Measurements from ENCODE around the gene CCDC183.
"Not testable (repeated sequence)": the region's sequence is repeated elsewhere in the genome, so short reads cannot be mapped to it uniquely, and the experiment has no call there.

CCDC183 gene

DNA sequence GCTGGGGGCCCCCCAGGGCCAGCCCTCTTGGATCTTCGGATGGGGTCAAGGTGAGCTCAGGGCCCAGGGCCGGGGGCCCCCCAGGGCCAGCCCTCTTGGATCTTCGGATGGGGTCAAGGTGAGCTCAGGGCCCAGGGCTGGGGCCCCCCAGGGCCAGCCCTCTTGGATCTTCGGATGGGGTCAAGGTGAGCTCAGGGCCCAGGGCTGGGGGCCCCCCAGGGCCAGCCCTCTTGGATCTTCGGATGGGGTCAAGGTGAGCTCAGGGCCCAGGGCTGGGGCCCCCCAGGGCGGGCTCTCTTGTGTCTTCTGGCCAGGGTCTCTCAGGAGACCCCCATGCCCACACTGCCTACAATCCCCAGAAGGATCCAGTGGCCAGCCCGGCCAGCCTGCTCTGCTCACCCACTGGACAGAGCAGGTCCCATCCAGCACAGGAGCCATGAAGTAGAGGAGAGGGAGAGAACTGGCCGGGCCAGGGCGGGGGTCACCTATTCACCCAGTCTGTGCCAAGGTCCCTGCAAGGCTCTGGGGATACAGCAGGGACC is 6.9 kb downstream of the CCDC183 start:
- DNase-seq = not testable (repeated sequence)

DNA sequence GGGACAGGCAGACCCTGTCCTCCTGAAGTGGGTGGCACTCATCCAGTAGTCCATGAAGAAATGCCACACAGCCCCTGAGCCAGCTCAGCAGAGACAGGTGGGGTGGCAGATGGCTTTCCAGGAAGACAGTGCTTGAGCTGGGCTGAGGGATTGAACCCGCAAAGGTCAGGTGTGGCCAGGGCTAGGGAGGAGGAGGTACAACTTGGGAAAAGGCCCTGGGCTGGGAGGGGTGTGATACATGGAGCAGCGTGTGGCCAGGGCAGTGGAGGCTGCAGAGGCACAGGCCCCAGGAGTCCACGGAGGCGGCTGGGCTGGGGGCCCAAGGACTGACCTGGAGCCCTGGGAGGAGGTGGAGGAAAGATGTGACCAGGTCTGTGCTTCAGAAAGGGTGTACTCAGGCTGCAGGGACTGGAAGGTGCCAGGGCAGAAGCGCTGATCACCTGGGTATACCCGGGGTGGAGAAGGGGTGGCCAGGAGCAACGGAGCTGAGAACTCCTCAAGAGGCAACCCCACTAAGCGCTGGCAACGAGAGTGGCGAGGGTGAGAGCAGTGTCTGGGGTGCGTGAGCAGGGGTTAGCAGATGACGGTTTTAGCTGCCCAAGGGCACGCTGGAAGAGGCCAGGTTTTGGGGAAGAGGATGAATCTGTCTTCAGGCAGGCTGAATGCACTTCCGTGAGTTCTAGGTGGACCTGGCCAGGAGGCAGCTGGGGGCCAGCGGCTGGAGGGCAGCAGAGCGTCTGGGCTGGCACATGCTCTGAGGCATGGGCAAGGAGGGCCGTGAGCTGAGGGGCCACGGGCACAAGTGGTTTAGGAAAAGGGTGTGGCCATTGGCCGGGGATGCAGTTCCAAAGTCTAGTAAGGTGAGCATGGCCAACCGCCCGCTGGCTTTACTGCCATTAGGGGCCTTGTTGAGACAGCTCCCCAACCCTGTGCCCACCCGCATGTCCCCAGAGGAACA is 7.7 kb downstream of the CCDC183 start:
- DNase-seq = no peak

DNA sequence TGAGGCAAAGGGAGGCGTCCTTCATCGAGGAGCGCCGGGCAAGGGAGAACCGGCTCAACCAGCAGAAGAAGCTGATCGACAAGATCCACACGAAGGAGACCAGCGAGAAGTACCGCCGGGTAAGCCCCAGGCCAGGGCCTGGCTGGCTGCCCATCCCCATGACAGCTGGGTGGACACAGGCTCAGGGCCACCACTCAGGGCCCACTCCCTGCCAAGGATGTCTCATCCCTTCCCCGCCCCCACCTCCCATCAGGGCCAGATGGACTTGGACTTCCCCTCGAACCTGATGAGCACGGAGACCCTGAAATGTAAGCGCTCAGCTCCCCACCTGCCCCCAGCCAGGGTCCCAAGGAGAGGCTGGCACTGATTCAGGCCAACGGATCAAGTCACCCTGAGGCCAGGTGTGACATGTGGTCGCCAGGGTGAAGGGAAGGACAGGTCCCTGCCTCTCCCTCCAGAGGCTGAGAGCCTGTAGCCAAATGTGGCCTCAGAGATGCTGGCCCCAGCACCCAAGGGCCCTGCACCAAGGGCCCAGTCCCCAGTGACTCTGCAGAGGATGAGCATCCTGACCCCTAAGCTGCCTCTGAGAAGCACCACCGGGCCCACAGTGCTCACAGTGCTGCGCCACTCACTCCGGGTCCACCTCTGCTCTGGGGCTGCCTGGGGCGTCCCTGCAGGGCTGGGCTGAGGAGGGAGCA is 8.5 kb downstream of the CCDC183 start:
- no peak for DNase-seq

DNA sequence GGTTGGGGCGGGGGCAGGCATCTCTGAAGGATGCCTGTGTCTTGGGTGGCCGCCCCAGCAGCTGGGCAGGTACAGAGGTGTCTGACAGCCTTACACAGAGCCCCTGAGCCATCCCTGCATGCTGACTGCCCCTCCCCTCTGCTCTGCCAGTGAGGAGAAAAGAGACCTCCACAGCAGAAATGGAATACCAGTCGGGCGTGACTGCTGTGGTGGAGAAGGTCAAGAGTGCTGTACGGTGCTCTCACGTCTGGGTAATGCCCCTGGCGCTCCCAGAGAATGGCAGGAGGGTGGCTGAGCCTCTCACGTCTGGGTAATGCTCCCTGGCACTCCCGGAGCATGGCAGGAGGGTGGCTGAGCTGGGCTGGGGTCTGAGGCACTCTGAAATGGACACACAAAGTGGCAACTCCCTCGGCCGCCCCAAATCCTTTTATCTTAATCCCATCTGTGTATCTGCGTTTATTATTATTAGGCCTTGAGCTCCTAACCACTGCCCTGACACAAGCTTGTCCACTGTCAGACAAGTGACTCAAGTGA is 9.1 kb downstream of the CCDC183 start:
- no peak for DNase-seq

DNA sequence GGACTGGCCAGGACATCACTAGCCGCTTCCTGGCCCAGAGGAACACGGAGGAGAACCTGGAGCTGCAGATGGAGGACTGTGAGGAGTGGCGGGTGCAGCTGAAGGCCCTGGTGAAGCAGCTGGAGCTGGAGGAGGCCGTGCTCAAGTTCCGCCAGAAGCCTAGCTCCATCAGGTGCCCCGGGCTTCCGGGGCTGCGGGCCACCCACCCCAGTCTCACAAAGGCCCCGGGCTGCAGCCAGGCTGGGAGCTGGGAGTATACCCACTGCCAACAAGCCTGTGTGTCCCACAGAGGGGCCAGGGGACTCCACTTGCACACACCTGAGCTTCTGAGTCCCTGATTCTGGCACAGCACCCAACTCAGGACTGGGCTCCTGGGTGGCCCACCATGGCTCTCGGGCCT is 9.9 kb downstream of the CCDC183 start:
- DNase-seq = no peak

DNA sequence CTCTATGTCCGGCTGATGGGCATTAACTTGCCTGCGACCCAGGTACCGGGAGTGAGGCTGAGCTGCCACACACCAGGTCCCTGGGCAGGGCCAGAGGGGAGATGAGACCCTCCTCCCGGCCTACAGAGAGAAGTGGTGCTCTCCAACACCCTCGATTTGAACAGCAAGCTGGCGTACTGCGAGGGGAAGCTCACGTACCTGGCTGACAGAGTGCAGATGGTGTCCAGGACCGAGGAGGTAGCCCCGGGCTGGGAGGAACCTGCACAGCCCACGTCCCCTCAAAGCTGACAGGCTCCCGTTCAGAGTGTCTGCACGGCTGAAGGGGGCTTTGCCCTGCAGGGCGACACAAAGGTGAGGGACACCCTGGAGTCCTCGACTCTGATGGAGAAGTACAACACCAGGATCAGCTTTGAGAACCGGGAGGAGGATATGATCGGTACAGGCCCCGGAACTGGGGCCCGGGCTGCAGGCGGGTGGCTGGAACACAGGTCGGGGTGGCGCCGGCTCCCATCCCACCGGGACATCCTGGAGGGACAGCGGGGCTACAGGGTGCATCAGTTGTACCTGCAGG is 10.6 kb downstream of the CCDC183 start:
- DNase-seq = no peak

DNA sequence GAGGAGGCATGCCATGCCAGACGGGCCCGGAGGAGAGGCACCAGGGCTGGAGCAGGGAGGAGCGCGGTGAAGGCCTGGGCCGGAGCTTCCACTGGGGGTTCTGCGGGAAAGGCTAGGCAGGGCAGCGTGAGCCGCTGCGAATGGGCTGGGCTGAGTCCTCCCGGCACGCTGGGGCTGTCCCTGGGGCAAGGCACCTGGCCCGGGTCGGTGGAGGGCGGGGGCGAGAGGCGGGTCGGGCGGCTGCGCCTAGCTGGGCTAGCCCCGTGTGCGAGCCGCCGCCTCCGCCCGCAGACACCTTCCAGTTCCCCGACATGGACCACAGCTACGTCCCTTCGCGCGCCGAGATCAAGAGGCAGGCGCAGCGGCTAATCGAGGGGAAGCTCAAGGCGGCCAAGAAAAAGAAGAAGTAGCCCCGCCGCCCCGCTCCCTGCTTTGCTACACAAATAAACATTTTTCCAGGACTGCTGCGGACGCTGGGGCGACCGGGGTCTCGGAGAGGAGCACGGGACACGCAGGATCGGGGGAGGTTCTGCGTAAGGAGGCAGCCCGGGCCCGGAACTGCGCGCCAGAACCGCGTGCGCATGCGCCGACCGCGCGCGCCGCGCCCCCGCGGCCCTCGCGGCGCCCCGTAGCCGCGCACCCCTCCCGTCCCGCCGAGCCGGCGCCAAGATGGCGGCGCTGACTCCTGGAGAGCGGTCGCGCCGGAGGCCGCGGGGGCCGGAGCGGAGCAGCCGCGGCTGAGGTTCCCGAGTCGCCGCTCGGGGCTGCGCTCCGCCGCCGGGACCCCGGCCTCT is 11.3 kb downstream of the CCDC183 start, which contains the start of gene RABL6:
Gene RABL6, plus strand, starts transcription at position 668 of the 794 bp plus-strand sequence. CDS start 249 bp downstream, outside the sequence.
- DNase-seq = peak; percentile 65

DNA sequence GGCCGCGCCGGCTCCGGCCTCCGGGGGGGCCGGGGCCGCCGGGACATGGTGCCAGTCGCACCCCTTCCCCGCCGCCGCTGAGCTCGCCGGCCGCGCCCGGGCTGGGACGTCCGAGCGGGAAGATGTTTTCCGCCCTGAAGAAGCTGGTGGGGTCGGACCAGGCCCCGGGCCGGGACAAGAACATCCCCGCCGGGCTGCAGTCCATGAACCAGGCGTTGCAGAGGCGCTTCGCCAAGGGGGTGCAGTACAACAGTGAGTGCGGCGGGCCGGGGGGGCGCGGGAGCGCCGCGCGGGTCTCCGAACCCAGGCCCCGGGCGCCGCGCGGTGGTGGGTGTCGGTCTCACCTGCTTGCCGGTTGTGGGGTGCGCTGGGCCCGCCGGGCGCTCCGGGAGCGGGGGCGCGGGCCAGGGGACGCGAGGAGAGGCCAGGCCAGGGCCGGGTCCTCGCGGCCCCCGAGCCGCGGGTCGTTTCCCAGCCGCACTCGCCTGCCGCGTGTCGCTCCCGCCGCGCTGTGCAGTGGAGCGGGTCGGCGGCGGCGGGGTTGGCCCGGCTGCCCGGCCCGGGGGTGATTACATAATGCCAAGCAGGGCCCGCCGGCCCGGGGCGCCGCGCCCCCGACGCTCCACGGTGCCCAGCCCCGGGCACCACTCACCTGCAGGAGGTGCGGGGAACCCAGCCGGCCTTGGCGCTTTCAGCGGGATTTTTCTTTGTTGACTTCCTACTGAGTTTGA is 12.1 kb downstream of the CCDC183 start:
- no peak for DNase-seq

DNA sequence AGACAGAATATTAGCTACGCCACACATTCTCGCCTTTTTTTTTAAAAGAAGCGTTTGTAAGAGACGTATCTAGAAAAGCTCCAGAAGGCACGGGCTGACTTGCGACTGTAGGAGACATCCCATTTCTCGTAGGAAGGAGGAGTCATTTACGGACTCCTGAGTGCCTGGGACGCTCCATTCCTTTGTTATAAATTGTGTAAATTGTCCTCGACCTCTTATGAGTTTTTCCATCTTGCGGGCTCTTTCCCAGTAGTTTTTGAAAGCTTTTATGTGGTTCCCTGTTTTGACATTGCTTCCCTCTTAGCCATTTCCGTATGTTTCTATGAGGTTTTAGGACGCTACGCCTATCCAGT is 12.6 kb downstream of the CCDC183 start:
- DNase-seq = no peak

DNA sequence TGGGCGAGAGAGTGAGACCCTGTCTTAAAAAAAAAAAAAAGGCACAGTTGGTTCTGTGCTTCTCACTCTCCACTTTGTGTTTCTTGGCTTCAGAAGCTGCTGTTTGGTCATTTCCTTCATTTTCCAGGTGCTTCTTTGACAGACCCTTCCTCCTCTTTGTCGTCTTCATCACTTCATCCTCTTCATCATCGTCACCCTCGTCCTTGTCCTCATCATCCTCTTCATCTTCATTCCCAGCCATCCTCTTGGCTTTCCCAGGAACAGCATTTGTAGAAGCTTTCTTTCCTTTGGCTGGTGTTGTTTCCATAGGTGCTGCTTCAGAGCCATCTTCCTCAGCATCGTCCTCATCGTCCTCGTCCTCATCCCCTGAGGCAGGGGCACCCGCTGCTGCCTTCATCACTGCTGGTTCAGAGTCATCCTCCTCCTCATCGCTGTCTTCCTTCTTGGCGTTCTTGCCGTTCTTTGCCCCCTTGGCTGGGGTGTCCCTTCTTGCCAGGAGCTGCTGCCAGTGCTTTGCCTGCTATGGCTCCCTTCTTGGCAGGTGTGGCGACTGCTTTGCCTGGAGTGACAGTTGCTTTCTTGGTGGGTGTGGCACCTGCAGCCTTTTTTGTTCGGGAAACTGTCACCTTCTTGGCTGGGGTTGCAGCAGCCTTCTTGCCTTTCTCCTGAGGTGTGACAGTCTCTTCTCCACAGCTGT is 18.7 kb downstream of the CCDC183 start:
- DNase-seq = no peak

DNA sequence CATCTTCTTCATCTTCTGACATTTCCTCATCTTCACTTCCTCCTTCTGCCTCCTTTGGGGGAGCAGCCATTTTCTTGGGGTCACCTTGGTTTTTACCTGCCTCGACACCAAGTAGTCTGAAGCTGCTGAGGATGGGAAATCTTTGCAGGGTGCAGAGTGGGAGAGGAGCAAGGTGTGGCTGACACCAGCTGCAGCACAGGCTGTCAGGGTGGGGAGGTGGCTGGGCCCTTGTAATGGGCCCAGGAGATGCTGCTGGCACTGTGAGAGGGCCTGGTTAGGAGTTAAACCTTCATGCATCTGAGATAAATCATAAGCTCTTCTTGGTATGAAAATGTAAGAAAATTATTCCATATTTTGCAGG is 19.3 kb downstream of the CCDC183 start:
- DNase-seq = no peak

DNA sequence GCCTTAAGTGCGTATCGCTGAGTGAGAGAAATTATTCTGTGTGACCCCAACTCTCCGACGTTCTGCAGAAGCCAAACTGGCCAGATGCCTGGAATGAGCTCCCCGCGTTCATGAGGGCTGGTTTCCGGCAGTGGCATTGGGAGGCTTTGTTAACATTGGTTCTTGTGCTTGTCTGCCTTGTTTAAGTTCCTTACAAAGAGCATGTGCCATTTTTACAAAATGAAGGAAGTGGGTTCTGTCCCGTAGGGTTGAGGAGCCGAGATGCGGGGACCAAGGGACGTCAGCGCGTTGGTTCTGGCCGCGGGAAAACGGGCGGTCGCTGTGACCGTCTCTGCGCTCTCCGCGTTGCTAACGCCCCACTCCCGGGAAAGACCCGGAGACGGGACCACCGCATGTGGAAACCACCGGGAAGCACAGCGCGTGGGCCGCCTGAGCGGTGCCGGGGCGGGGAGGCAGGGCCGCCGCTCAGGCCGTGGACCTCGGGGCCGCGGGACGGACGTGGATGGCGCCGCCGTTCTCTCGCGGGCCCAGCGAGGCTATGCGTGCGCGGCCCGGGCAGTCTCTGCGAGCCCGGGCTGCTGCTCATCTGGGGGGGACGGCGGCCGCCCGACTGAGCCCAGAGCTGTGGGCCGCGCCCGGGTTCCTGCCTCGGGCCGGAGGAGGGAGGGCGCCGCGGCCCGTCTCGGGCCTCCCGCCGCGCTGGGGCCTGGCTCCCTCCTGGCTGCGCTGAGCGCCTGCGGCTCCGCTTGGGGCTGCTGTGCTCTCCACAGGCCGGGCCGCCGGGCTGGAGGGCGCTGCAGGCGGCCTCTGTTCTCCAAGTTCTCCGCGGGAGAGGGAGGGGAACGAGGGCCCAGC is 25.1 kb downstream of the CCDC183 start:
- no peak for DNase-seq

DNA sequence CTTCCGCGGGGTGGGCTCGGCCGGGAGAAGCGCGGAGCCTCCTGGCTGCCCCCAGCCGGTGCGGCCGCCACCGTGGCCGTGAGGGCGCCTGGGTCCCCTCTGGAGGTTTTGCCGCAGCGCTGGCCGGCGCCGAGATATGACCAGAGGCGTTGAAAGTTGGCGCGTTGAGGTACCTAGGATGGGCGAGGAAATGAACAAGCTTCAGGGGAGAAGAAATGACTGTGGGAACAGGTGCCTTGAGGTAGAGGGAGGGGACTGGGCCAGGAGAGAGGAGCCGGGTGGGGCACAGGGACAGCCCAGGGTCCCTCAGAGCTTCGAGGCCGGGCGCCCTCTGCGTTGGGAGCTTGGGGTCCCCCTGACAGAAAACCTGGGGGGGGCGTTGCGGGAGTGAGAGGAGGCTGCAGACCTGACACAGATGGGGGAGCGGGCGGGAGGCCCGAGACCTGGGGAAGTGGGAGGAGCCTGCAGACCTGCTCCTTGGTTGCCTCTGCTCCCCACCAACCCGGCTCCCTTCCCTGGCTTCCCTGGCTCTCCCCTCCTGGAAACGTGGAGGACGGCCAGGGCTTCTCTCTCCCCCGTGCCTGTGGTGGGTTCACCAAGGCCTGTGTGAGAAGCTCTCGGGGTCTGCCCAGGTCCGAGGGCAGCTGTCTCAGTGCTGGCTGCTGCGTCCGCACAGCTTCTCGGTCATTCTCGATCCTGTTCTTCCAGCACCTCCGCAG is 25.8 kb downstream of the CCDC183 start:
- no peak for DNase-seq

DNA sequence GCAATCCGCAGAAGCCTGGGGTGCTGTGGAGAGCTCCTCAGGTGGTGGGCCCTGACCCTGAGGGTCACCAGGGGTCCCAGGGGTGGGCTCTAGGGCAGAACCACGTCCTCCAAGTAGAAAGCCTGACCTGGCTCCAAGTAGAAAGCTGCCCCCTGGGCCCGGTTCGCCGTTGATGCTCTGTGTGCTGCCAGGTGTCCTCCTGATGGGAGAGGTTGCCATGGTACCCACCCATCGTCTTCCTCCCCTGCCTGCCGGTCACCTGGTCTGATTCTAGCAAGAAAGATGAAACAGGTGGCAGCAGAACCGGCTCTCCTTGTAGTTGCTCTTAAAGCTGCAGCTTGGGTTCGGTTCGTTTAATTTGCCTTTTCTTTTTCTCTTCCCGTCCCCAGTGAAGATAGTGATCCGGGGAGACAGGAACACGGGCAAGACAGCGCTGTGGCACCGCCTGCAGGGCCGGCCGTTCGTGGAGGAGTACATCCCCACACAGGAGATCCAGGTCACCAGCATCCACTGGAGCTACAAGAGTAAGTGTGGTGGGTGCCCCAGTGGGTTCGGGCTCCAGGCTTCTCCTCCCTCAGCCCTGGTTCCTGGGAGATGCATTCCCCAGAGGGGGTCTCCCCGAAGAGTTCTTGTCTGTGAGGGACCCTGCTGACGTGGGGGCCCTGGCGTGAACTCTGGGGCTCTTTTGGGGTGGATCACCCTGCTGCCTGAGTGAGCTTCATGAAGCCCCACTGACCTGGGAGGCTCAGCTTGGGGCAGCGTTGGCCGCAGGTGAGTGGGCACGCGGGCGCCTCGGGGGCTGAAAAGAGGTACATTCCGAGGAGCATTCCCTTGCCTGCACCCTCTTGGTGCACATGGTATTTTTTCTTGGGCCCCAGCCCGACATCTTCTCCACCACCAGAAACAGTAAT is 27.3 kb downstream of the CCDC183 start:
- DNase-seq = no peak

DNA sequence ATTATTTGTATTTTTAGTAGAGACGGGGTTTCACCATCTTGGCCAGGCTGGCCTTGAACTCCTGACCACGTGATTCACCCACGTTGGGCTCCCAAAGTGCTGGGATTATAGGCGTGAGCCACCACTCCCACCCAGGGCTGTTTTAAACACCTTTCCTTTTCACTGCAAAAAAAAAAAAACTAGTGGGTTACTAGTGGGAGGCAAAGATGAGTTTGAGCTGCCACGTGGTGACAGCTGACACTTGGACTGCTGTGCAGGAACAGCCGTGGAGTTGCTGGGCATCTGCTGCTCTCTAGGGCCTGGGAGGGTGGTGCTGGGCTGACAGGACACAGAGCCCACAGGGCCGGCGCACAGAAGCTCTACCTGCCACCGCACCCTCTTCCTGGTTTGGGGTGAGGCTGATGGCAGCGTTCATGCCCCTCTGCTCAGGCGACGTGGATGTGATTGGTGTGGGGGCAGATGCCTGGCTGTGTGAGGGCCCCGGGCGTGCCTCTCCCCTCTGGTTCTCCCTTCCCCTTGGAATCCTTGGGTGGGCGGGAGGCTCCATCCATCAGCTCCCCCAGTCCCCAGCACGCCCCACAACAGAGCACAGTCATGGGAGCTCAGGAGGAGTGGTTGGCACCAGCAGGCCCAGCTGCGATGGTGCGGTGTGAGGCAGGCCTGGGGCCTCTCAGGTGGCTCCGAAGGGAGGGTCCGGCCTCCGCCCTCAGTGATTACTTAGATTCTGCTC is 28.5 kb downstream of the CCDC183 start:
- no peak for DNase-seq

DNA sequence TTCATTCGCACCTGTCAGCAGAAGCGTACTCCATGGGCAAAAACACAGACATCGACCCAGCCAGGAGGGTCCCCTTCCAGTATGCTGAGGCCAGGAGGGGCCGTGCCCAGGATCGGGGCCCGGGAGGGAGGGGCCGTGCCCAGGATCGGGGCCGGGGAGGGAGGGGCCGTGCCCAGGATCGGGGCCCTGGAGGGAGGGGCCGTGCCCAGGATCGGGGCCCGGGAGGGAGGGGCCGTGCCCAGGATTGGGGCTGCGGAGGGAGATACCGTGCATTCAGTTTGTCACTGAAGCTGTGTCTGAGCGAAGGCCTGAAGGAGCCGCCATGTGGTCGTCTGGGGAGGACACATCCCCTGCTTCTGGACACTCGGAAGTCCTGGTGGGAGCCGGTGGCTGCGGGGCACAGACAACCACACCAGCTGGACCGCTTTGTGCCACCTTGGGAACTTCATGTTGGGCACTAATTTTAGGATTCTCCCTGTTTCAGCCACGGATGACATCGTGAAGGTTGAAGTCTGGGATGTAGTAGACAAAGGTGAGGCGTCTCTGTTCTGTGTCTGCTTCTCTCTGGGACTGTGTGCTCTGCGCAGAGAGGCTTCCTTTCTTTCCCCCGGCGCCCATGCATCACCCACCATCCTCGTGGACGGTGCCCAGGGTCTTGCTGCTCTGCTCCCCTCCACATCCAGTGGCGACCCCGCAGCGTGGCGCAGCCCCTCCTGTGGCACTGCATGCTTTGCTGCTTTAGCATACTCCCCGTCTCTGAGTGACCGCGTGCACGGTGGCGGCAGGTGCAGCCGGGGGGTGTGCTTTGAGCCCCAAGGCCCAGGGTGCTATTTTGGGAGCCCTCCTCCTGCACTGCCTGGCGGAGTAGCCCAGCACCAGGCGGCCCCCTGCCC is 29.4 kb downstream of the CCDC183 start:
- DNase-seq = no peak

DNA sequence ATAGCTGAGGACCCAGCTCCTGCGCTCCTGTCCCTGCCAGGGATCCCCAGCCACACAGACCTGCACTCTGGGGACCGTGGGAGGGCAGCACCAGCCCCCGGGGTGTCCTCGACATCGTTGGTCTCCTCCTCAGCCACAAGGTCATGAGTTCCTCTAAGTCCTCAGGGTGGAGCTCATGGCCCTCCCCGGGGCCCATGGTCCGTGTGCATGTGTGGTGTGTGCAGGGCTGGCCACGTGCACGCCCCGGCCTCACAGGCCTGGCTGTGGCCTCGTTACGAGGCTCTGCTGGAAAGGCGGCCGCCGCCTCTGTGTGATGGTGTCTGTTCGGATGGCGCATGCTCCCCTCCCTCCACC is 30.0 kb downstream of the CCDC183 start:
- no peak for DNase-seq
